ENCODE results near the gene SOWAHC. TPM values are rescaled to one million over a fixed set of nuclear protein-coding genes. Genes with fewer than 3 reads are reported as not detected.
A peak's percentile ranks its signal among the peaks of the same experiment; 100 is the strongest.

Gene SOWAHC
- total RNA-seq, 5 donors from 2014 or later (not counting 1 experiment from before 2014, with no cell fraction given): 0.56 to 2.1 (median 0.66) TPM

DNA sequence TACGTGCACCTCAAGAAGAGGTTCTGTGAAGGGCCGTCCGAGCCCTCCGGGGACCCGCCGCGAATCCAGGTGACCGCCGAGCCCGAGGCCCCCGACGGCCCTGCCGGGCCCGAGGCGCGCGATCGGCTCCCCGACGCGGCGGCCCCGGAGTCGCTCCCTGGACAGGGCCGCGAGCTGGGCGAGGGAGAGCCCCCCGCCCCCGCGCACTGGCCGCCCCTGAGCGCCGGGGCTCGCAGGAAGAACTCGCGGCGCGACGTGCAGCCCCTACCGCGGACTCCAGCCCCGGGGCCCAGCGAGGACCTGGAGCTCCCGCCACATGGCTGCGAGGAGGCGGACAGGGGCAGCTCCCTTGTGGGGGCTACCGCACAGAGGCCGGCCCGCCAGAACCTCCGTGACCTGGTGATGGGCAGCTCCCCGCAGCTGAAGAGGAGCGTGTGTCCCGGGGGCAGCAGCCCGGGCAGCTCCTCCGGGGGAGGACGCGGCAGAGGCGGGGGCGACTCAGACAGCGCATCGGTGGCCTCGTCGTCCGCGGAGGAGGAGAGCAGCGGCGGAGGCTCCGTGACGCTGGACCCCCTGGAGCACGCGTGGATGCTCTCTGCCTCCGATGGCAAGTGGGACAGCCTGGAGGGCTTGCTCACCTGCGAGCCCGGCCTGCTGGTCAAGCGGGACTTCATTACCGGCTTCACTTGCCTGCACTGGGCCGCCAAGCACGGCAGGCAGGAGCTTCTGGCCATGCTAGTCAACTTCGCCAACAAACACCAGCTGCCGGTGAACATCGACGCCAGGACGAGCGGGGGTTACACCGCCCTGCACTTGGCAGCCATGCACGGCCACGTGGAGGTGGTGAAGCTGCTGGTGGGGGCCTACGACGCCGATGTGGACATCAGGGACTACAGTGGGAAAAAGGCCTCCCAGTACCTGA lies 812 bp downstream of the SOWAHC start:
- DNase-seq (peak in 2 of 35 experiments; percentile 9), ATAC-seq (replicated peaks in 1 of 4) (no peak)
- H3K27ac Mint-ChIP-seq: no peak overlapping the region
- H3K9me3 Mint-ChIP-seq: peaks cover 0 to 5% (median 0%) of the 10 kb centered on the region in 3 donors
- ChIA-PET CTCF (interaction anchor here (0.6 to 0.8 kb wide), 3 partner anchors 9 to 66 kb away, joined by 3 to 9 read pairs (median 5); no protein-coding TSS in a partner anchor), POLR2A (no interaction called here)
- H3K4me1 Mint-ChIP-seq: peaks cover 0 to 19% (median 14%) of the 10 kb centered on the region in 3 donors
- Histone ChIP-seq H3K36me3 (ENCODE audit: control insufficient read depth in 2 of 2, extremely low read depth in 1 of 2, insufficient read depth in 1 of 2, low read length in 1 of 2) (no peaks in the 10 kb centered on the region), H3K4me3 (ENCODE audit: control insufficient read depth in 1 of 2, extremely low read depth in 1 of 2, low read length in 1 of 2) (peak overlapping the region in 1 of 2 donors; percentile 66), H3K4me1 (ENCODE audit: control insufficient read depth in 1 of 2, extremely low read depth in 1 of 2, insufficient read depth in 2 of 2, low read length in 2 of 2) (peaks cover 0 to 18% of the 10 kb centered on the region in 2 experiments), H3K9me3 (peaks cover 2% of the 10 kb centered on the region), H3K27ac (ENCODE audit: low read length) (no peak overlapping the region), H3K27me3 (replicated peaks in 1 of 2; ENCODE audit: control insufficient read depth in 2 of 2, extremely low read depth in 1 of 2, insufficient read depth in 2 of 2, low read length in 1 of 2) (peaks cover 16 to 42% of the 10 kb centered on the region in 2 experiments)
- no peaks in the 10 kb centered on the region for H3K36me3 Mint-ChIP-seq
- peak overlapping the region in 2 of 3 donors; percentile 6 to 49 for H3K4me3 Mint-ChIP-seq
- 18% methylated on average over 89 of the region's 90 CpGs for WGBS (ENCODE audit: insufficient coverage)
- H3K27me3 Mint-ChIP-seq: peaks cover 53 to 62% of the 10 kb centered on the region in 2 donors

DNA sequence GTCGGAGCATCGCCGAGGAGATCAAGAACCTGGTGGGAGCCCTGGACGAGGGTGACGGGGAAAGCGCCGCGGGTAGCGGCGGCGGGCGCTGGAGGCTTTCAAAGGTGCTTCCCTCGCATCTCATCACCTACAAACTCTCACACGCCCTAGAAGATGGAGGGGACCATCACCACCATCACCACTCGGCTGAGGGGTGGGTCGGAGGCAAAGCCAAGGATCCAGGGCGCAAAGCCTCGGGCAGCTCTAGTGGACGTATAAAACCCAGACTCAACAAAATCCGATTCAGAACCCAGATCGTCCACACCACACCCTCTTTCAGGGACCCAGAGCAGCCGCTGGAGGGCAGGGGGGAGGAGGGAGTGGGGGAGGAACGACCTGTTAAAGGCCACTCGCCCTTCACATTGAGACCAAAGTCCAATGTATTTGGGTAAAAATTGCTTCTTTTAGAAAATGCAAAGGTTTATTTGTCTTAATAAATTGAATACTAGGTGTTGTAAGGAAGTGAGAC lies 1.5 kb downstream of the SOWAHC start:
- peaks cover 0 to 5% (median 0%) of the 10 kb centered on the region in 3 donors for H3K9me3 Mint-ChIP-seq
- no peak for ATAC-seq (replicated peaks in 1 of 4)
- peaks cover 56 to 62% of the 10 kb centered on the region in 2 donors for H3K27me3 Mint-ChIP-seq
- no peak for DNase-seq
- Histone ChIP-seq H3K27me3 (replicated peaks in 1 of 2; ENCODE audit: control insufficient read depth in 2 of 2, extremely low read depth in 1 of 2, insufficient read depth in 2 of 2, low read length in 1 of 2) (peaks cover 16 to 36% of the 10 kb centered on the region in 2 experiments), H3K36me3 (ENCODE audit: control insufficient read depth in 2 of 2, extremely low read depth in 1 of 2, insufficient read depth in 1 of 2, low read length in 1 of 2) (no peaks in the 10 kb centered on the region), H3K9me3 (peaks cover 2% of the 10 kb centered on the region), H3K27ac (ENCODE audit: low read length) (no peak overlapping the region), H3K4me1 (ENCODE audit: control insufficient read depth in 1 of 2, extremely low read depth in 1 of 2, insufficient read depth in 2 of 2, low read length in 2 of 2) (peaks cover 0 to 18% of the 10 kb centered on the region in 2 experiments), H3K4me3 (ENCODE audit: control insufficient read depth in 1 of 2, extremely low read depth in 1 of 2, low read length in 1 of 2) (peak overlapping the region in 1 of 2 donors; percentile 66)
- no peaks in the 10 kb centered on the region for H3K36me3 Mint-ChIP-seq
- H3K27ac Mint-ChIP-seq: no peak overlapping the region
- peak overlapping the region; percentile 6 to 56 (median 49) for H3K4me3 Mint-ChIP-seq
- CTCF ChIA-PET: interaction anchor here (0.6 to 0.8 kb wide), 2 partner anchors 8 to 67 kb away, joined by 3 to 5 read pairs; no protein-coding TSS in a partner anchor
- POLR2A ChIA-PET: no interaction called here
- peaks cover 0 to 19% (median 14%) of the 10 kb centered on the region in 3 donors for H3K4me1 Mint-ChIP-seq
- 44% methylated on average over 16 of the region's 24 CpGs for WGBS (ENCODE audit: insufficient coverage)

DNA sequence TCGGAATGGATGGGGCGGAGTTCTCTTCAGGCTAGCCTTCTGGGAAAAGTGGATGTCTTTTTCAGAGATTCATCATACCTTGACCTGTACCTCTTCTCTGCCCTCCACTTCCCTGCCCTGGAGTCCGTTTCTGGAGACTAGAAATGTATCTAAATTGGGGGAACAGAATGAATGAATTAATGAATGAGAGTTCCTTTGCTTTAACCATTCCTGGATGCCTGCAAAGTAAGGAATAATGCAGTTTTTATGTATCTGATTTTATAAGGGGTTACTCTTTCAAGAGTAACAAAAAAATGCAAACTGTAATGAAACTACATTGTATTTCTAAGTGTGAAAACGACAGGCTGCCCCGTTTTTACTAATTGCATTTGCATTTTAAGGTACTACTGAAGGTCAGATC lies 2.0 kb downstream of the SOWAHC start:
- WGBS (ENCODE audit: insufficient coverage): no CpG with 5 or more reads among the region's 5 CpGs
- Histone ChIP-seq H3K4me1 (ENCODE audit: control insufficient read depth in 1 of 2, extremely low read depth in 1 of 2, insufficient read depth in 2 of 2, low read length in 2 of 2) (peaks cover 0 to 18% of the 10 kb centered on the region in 2 experiments), H3K27me3 (replicated peaks in 1 of 2; ENCODE audit: control insufficient read depth in 2 of 2, extremely low read depth in 1 of 2, insufficient read depth in 2 of 2, low read length in 1 of 2) (peaks cover 16 to 38% of the 10 kb centered on the region in 2 experiments), H3K9me3 (peaks cover 2% of the 10 kb centered on the region), H3K36me3 (ENCODE audit: control insufficient read depth in 2 of 2, extremely low read depth in 1 of 2, insufficient read depth in 1 of 2, low read length in 1 of 2) (no peaks in the 10 kb centered on the region), H3K4me3 (ENCODE audit: control insufficient read depth in 1 of 2, extremely low read depth in 1 of 2, low read length in 1 of 2) (no peak overlapping the region), H3K27ac (ENCODE audit: low read length) (no peak overlapping the region)
- Mint-ChIP-seq H3K9me3 (peaks cover 0 to 5% (median 0%) of the 10 kb centered on the region in 3 donors), H3K27ac (no peak overlapping the region), H3K27me3 (peaks cover 57 to 61% of the 10 kb centered on the region in 2 donors), H3K4me1 (peaks cover 0 to 19% (median 14%) of the 10 kb centered on the region in 3 donors), H3K4me3 (peak overlapping the region; percentile 14 to 49 (median 28)), H3K36me3 (no peaks in the 10 kb centered on the region)
- CTCF ChIA-PET: no interaction called here
- POLR2A ChIA-PET: no interaction called here
- no peak for DNase-seq
- no peak for ATAC-seq (replicated peaks in 1 of 4)

DNA sequence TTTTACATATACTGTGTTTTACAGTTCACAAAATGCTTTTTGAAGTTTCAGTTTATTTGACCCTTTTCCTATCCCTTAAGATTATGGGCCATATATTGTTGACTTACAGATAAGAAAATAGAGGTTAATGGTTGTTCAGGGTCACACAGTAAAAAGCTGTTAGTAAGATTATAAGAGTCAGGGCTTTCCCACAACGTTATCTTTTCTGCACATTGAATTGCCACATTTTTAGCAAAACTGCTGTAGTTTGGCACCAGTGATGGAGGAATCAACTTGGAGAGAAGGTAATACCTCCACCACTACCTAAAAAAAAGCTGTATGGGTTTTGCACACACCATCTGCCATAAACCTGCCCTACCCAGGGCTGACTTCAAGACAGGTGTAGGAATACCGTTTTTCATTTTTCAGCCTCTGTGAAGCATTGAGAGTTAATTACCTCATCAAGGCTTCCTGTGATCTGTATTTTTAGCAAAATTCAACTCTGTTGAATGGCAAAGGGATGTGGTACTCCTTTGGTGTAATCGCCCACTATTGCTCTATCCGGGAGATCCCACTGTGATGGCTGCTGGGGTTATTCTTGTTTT lies 5.0 kb downstream of the SOWAHC start:
- no peak overlapping the region for H3K4me3 ChIP-seq (ENCODE audit: control insufficient read depth in 1 of 2, extremely low read depth in 1 of 2, low read length in 1 of 2)
- Mint-ChIP-seq H3K27ac (no peak overlapping the region), H3K27me3 (peaks cover 62 to 64% of the 10 kb centered on the region in 2 donors), H3K4me1 (peaks cover 0 to 7% (median 5%) of the 10 kb centered on the region in 3 donors), H3K9me3 (no peaks in the 10 kb centered on the region), H3K36me3 (no peaks in the 10 kb centered on the region), H3K4me3 (no peak overlapping the region)
- ChIA-PET POLR2A (no interaction called here), CTCF (no interaction called here)
- DNase-seq (no peak), ATAC-seq (replicated peaks in 1 of 4) (no peak)
- H3K36me3 ChIP-seq (ENCODE audit: control insufficient read depth in 2 of 2, extremely low read depth in 1 of 2, insufficient read depth in 1 of 2, low read length in 1 of 2): no peaks in the 10 kb centered on the region
- H3K4me1 ChIP-seq (ENCODE audit: control insufficient read depth in 1 of 2, extremely low read depth in 1 of 2, insufficient read depth in 2 of 2, low read length in 2 of 2): peaks cover 0 to 13% of the 10 kb centered on the region in 2 experiments
- no peak overlapping the region for H3K27ac ChIP-seq (ENCODE audit: low read length)
- no CpG with 5 or more reads among the region's 4 CpGs for WGBS (ENCODE audit: insufficient coverage)
- H3K9me3 ChIP-seq: no peaks in the 10 kb centered on the region
- H3K27me3 ChIP-seq (replicated peaks in 1 of 2; ENCODE audit: control insufficient read depth in 2 of 2, extremely low read depth in 1 of 2, insufficient read depth in 2 of 2, low read length in 1 of 2): peaks cover 11 to 41% of the 10 kb centered on the region in 2 experiments

DNA sequence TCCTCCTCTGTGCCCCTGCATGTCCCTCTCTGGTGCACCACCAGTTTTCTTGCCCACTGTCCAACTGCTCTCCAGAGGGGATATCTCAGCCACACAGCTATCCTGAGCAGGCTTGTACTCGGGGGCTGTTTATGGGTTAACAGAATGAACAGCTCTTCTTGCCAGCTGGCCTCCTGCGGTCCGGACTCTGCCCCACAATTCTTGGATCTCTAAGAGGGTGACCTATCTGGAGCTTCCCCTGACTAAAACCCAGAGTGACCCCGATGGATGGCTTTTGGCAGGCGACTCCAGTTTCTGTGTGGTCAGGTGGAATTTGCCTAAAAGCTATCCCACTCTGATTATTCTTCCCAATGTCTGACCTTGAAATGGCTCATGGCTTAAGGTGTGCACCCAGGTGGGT lies 9.1 kb downstream of the SOWAHC start:
- peaks cover 41 to 52% of the 10 kb centered on the region in 2 donors for H3K27me3 Mint-ChIP-seq
- ATAC-seq (replicated peaks in 1 of 4): no peak
- POLR2A ChIA-PET: no interaction called here

DNA sequence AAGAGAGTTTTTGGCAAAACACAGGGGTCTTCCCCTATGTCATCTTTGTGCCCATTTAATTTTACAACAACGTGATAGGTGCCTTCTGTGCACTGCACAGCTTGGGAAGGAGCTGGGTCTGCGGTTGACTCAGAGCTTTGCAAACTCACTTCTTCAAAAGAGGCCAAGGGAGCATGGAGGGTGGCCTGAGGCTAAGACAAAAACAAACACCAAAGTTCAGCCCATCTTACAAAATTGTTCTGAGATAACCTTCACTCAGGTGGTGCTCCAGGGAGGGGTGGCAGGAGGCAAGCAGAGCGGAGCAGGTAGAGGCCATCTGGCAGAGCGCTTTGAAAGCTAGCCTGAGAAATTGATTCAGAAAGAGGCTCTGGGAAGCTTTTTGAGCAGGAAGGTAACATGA lies 9.8 kb downstream of the SOWAHC start:
- Histone ChIP-seq H3K27me3 (replicated peaks in 1 of 2; ENCODE audit: control insufficient read depth in 2 of 2, extremely low read depth in 1 of 2, insufficient read depth in 2 of 2, low read length in 1 of 2) (peaks cover 0 to 31% of the 10 kb centered on the region in 2 experiments), H3K27ac (ENCODE audit: low read length) (no peak overlapping the region), H3K4me3 (ENCODE audit: control insufficient read depth in 1 of 2, extremely low read depth in 1 of 2, low read length in 1 of 2) (no peak overlapping the region), H3K36me3 (ENCODE audit: control insufficient read depth in 2 of 2, extremely low read depth in 1 of 2, insufficient read depth in 1 of 2, low read length in 1 of 2) (no peaks in the 10 kb centered on the region), H3K9me3 (no peaks in the 10 kb centered on the region), H3K4me1 (ENCODE audit: control insufficient read depth in 1 of 2, extremely low read depth in 1 of 2, insufficient read depth in 2 of 2, low read length in 2 of 2) (no peaks in the 10 kb centered on the region)
- no peak for ATAC-seq (replicated peaks in 1 of 4)
- ChIA-PET POLR2A (no interaction called here), CTCF (interaction anchor here in 1 of 2 donors (1.0 kb wide), 1 partner anchor 9 kb away, joined by 3 read pairs; no protein-coding TSS in a partner anchor)
- Mint-ChIP-seq H3K36me3 (no peaks in the 10 kb centered on the region), H3K27ac (no peak overlapping the region), H3K27me3 (peaks cover 37 to 51% of the 10 kb centered on the region in 2 donors), H3K4me3 (no peak overlapping the region), H3K4me1 (no peaks in the 10 kb centered on the region), H3K9me3 (no peaks in the 10 kb centered on the region)
- 92% methylated on average over 2 of the region's 4 CpGs for WGBS (ENCODE audit: insufficient coverage)
- no peak for DNase-seq

More for the DNA sequence above, 9.1 kb downstream of the SOWAHC start:
- Mint-ChIP-seq H3K9me3 (no peaks in the 10 kb centered on the region), H3K27ac (no peak overlapping the region), H3K36me3 (no peaks in the 10 kb centered on the region), H3K4me3 (no peak overlapping the region), H3K4me1 (no peaks in the 10 kb centered on the region)
- H3K4me1 ChIP-seq (ENCODE audit: control insufficient read depth in 1 of 2, extremely low read depth in 1 of 2, insufficient read depth in 2 of 2, low read length in 2 of 2): no peaks in the 10 kb centered on the region
- H3K36me3 ChIP-seq (ENCODE audit: control insufficient read depth in 2 of 2, extremely low read depth in 1 of 2, insufficient read depth in 1 of 2, low read length in 1 of 2): no peaks in the 10 kb centered on the region
- no peak overlapping the region for H3K27ac ChIP-seq (ENCODE audit: low read length)
- no peak for DNase-seq
- CTCF ChIA-PET: interaction anchor here in 1 of 2 donors (1.0 kb wide), 1 partner anchor 8 kb away, joined by 3 read pairs; no protein-coding TSS in a partner anchor
- no peaks in the 10 kb centered on the region for H3K9me3 ChIP-seq
- whole genome bisulfite sequencing (ENCODE audit: insufficient coverage): 79% methylated on average over 3 of the region's 5 CpGs
- H3K4me3 ChIP-seq (ENCODE audit: control insufficient read depth in 1 of 2, extremely low read depth in 1 of 2, low read length in 1 of 2): no peak overlapping the region
- peaks cover 0 to 31% of the 10 kb centered on the region in 2 experiments for H3K27me3 ChIP-seq (replicated peaks in 1 of 2; ENCODE audit: control insufficient read depth in 2 of 2, extremely low read depth in 1 of 2, insufficient read depth in 2 of 2, low read length in 1 of 2)

Data from T-cell (primary cell).